GM12874 (cell line): Measurements from ENCODE around the gene ISY1.

ENCODE experiments used
- CTCF ChIP-seq: IDR thresholded peaks from 2 replicates; pipeline ENCODE4 v1.5.1; 2011; ENCODE audit warnings: low read depth, mild to moderate bottlenecking, control low read depth, low read length, moderate library complexity; ENCODE audit not compliant: insufficient read depth

ISY1 gene

GRCh38 chr3:129160891-129161859, at the start of gene ISY1:
TSS of gene ISY1 (minus strand) at chr3:129161063. CDS start at chr3:129160975, 88 bp downstream.
- peak; percentile 82 for TF ChIP-seq CTCF

GRCh38 chr3:129207479-129207878, 46.6 kb upstream of the ISY1 start:
- no peak for TF ChIP-seq CTCF

GRCh38 chr3:129205109-129205832, 44.4 kb upstream of the ISY1 start:
- TF ChIP-seq CTCF: no peak

GRCh38 chr3:129204473-129204872, 43.6 kb upstream of the ISY1 start:
- no peak for TF ChIP-seq CTCF

GRCh38 chr3:129199366-129199765, 38.5 kb upstream of the ISY1 start:
- TF ChIP-seq CTCF: no peak

GRCh38 chr3:129197321-129197720, 36.5 kb upstream of the ISY1 start:
- no peak for TF ChIP-seq CTCF

GRCh38 chr3:129196601-129197000, 35.7 kb upstream of the ISY1 start:
- no peak for TF ChIP-seq CTCF
